ENCODE data around the gene HIP1R.

GRCh38 chr12:122873540-122873939, 38.3 kb downstream of the HIP1R start:
- no peak for TF ChIP-seq CTCF (conservative IDR thresholded peaks at IDR 0.05)
- no peak for TF ChIP-seq EZH2 (IDR thresholded peaks at IDR 0.05; ENCODE audit: low read depth)

All from PC-9 (cell line).